Activated B cell treated with CpG ODN at 0.5 μM for 24 hours (primary cell): ENCODE results near the gene KLHL11. TPM values are rescaled to one million over a fixed set of nuclear protein-coding genes. Genes with fewer than 3 reads are reported as not detected.

Experiments used
- ATAC-seq: fragments of 200-7000 bp; cut with Tn5 transposase; one replicate; pipeline ENCODE4 v1.10.0; 2021; ENCODE audit warnings: low read depth, mild to moderate bottlenecking, moderate library complexity
- CTCF ChIA-PET: fragments of 350-600 bp; sonication (Branson Sonifier 250); formaldehyde crosslinking; loops from one replicate; lab custom pipeline; 2021; ENCODE audit warnings: antibody characterized with exemption; lab: Charles Lee
- POLR2A ChIA-PET: fragments of 350-600 bp; sonication (Branson Sonifier 250); formaldehyde crosslinking; loops from one replicate; lab custom pipeline; 2021; ENCODE audit warnings: antibody characterized with exemption; lab: Charles Lee
- DNase-seq: peaks from one replicate; pipeline ENCODE4 v3.0.0; 2022
- H3K27ac Mint-ChIP-seq: one replicate; pipeline ENCODE4 v1.8.0; 2020; ENCODE audit warnings: mixed read lengths
- H3K27me3 Mint-ChIP-seq: one replicate; pipeline ENCODE4 v1.8.0; 2021; ENCODE audit warnings: mixed read lengths
- H3K36me3 Mint-ChIP-seq: one replicate; pipeline ENCODE4 v1.8.0; 2021; ENCODE audit warnings: low read depth, mixed read lengths
- H3K4me1 Mint-ChIP-seq: one replicate; pipeline ENCODE4 v1.8.0; 2021; ENCODE audit warnings: mixed read lengths
- H3K4me3 Mint-ChIP-seq: one replicate; pipeline ENCODE4 v1.8.0; 2020; ENCODE audit warnings: mild to moderate bottlenecking, mixed read lengths
- H3K9me3 Mint-ChIP-seq: one replicate; pipeline ENCODE4 v1.8.0; 2020; ENCODE audit warnings: mixed read lengths
- intact Hi-C: fragments of 100-400 bp; cut with micrococcal nuclease; formaldehyde crosslinking; loops from one replicate; pipeline ENCODE4 v1.15.1; 2024
- total RNA-seq: library from RNA; stranded (reverse); gene quantifications from 2 replicates; pipeline ENCODE4 v1.2.3, GENCODE V29; 2022
- TF ChIP-seq, protein P1 (sequence below): fragments of 200-600 bp; IDR thresholded peaks from one replicate; pipeline ENCODE4 v1.8.0; 2022; ENCODE audit warnings: antibody characterized with exemption, mild to moderate bottlenecking

The KLHL11 gene
- total RNA-seq, 1 donor from 2014 or later = 17.3 TPM

DNA sequence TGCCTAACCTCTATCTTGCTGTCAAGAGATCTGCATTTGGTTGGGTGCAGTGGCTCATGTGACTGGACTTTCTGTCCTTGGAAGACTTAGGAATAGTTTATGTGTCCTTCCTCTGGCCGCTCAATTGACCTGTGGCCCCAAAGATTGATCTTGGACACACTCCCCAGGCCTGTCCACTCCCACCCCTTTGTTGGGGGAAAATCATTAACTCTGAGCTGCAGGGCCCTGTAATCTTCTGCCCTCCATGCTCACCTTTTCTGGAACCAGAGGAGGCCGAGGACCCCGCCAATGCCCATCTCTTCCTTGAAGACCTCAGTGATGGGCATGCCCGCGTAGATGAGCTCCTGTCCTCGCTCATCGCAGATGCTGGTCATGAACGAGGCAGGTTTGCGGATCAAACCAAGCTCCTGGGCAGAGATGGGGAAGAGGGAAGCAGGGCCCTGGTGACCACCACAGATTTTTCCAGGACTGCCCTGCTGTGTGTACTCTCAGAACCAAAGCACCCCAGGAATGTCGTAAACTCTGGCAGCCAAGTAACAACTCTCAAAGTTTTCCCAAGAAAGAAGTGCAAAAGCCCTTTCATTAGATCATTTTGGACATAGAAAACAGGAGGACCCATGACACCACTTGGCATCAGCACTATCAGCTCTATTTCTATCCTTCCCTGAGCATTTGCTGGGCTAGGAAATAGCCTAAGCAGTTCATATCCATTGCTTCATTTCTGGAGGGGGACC lies 8.5 kb upstream of the KLHL11 start:
- Mint-ChIP-seq H3K4me3 (no peak overlapping the region), H3K9me3 (no peaks in the 10 kb centered on the region), H3K36me3 (peaks cover 79% of the 10 kb centered on the region), H3K27me3 (no peaks in the 10 kb centered on the region), H3K4me1 (no peaks in the 10 kb centered on the region), H3K27ac (no peak overlapping the region)
- DNase-seq (no peak), ATAC-seq (no peak)
- TF ChIP-seq, protein P1, sequence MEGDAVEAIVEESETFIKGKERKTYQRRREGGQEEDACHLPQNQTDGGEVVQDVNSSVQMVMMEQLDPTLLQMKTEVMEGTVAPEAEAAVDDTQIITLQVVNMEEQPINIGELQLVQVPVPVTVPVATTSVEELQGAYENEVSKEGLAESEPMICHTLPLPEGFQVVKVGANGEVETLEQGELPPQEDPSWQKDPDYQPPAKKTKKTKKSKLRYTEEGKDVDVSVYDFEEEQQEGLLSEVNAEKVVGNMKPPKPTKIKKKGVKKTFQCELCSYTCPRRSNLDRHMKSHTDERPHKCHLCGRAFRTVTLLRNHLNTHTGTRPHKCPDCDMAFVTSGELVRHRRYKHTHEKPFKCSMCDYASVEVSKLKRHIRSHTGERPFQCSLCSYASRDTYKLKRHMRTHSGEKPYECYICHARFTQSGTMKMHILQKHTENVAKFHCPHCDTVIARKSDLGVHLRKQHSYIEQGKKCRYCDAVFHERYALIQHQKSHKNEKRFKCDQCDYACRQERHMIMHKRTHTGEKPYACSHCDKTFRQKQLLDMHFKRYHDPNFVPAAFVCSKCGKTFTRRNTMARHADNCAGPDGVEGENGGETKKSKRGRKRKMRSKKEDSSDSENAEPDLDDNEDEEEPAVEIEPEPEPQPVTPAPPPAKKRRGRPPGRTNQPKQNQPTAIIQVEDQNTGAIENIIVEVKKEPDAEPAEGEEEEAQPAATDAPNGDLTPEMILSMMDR = no peak
- intact Hi-C loops = no loop called here
- ChIA-PET POLR2A (interaction anchor here (0.7 to 1.2 kb wide), 3 partner anchors 11 to 184 kb away, joined by 3 to 4 read pairs (median 3); no protein-coding TSS in a partner anchor), CTCF (no interaction called here)

DNA sequence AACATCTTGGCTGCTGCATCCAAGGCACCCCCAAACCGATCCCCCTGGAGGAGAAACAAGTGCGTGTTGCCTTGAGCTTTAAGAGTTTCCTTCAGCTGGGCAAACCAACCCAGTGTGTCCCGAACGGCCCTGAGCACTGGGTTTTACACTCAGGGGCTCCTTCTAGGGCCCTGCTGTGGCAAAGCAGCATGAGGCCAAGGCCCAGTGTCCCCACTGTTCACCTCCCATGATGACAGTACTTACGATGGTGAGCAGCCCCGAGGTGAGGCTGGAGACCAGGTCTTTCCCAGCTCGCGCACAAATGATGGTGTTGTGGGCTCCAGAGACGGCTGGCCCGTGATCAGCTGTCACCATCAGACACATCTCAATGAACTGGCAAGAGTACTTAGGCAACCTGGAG lies 6.6 kb upstream of the KLHL11 start:
- Mint-ChIP-seq H3K36me3 (peaks cover 76% of the 10 kb centered on the region), H3K4me1 (no peaks in the 10 kb centered on the region), H3K27me3 (no peaks in the 10 kb centered on the region), H3K27ac (no peak overlapping the region), H3K4me3 (no peak overlapping the region), H3K9me3 (no peaks in the 10 kb centered on the region)
- ATAC-seq (no peak), DNase-seq (no peak)
- intact Hi-C loops = no loop called here
- ChIA-PET POLR2A (no interaction called here), CTCF (no interaction called here)
- TF ChIP-seq, protein P1 = no peak

DNA sequence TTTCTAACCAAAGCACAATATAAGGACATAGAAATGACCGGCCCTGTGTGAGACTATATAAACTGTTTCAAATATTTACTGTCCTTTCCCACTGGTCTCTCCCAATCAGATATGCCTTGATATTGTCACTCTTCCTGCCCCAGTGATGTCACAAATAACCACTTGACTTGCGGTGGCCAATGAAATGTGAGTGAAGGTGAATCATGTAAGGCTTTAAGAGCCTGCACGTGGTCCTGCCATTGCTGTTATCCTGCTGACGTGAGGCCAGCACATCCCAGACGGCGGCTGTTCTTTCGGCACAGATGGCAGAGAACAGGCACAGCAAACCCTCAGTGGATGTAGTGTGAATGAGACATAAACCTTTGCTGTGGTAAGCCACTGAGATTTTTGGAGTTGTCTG lies 5.4 kb upstream of the KLHL11 start:
- Mint-ChIP-seq H3K27ac (no peak overlapping the region), H3K27me3 (no peaks in the 10 kb centered on the region), H3K4me1 (peaks cover under 1% of the 10 kb centered on the region), H3K36me3 (peaks cover 72% of the 10 kb centered on the region), H3K9me3 (no peaks in the 10 kb centered on the region), H3K4me3 (no peak overlapping the region)
- no peak for DNase-seq
- ChIA-PET CTCF (no interaction called here), POLR2A (no interaction called here)
- TF ChIP-seq, protein P1 = no peak
- intact Hi-C loops = no loop called here
- no peak for ATAC-seq

DNA sequence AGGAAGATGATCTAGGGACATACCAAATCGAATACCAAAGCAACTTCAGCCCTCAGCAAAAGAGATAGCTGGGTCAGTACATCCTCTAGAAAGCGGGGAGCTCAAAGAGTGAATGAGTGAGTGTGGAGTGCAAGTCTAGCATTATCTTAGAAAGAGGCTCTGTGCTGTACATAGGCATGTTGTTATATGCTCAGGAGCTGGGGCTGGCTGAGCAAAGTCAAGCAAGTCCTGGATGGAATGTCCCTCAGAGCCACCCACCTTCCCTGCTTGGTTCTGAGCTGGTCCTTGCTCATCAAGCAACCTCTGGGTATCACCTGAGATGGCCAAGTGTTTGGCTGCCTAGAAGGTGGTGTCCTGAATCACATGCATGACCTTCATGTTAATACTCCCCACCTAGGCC lies 4.9 kb upstream of the KLHL11 start:
- no peaks in the 10 kb centered on the region for H3K9me3 Mint-ChIP-seq
- no peaks in the 10 kb centered on the region for H3K27me3 Mint-ChIP-seq
- no peak overlapping the region for H3K27ac Mint-ChIP-seq
- DNase-seq (no peak), ATAC-seq (no peak)
- peaks cover 72% of the 10 kb centered on the region for H3K36me3 Mint-ChIP-seq
- TF ChIP-seq, protein P1 = no peak
- intact Hi-C loops = no loop called here
- CTCF ChIA-PET = no interaction called here
- peaks cover 3% of the 10 kb centered on the region for H3K4me1 Mint-ChIP-seq
- H3K4me3 Mint-ChIP-seq = no peak overlapping the region
- POLR2A ChIA-PET = no interaction called here

DNA sequence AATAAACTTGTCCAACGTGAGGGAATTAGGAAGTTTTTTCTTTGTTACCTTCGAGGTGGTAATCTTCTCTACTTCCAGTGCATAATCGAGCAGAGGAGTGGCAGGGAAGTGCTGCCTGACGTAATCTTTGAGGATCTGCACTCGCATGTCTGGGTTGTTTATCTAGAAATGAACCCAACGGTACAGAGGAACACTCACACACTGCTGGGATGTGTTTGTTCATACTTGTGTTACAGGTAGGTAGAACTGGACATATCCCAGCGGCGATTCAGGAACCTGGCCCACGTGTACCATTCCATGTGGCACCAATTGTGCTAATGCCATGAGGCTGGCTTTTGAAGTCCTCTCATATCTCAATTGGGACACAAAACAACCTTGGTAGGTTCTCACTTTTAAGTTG lies 4.2 kb upstream of the KLHL11 start:
- ChIA-PET CTCF (no interaction called here), POLR2A (no interaction called here)
- peaks cover 72% of the 10 kb centered on the region for H3K36me3 Mint-ChIP-seq
- intact Hi-C loops = loop anchor here (5.0 to 10.0 kb wide), 3 partner anchors 48 to 1525 kb away; partner anchors contain the start of genes ACLY, ARL4D and HAP1
- no peaks in the 10 kb centered on the region for H3K9me3 Mint-ChIP-seq
- no peak overlapping the region for H3K27ac Mint-ChIP-seq
- no peak for DNase-seq
- H3K27me3 Mint-ChIP-seq = no peaks in the 10 kb centered on the region
- TF ChIP-seq, protein P1 = no peak
- H3K4me1 Mint-ChIP-seq = peaks cover 3% of the 10 kb centered on the region
- no peak overlapping the region for H3K4me3 Mint-ChIP-seq
- no peak for ATAC-seq
